Ishikawa (cell line): ENCODE results near the gene ADAM15.

Experiments
- EGR1 ChIP-seq: IDR thresholded peaks from 2 replicates; pipeline ENCODE4 v1.6.1; 2012
- EP300 ChIP-seq: IDR thresholded peaks from 2 replicates; pipeline ENCODE4 v1.6.1; 2012; ENCODE audit warnings: borderline replicate concordance
- FOXM1 ChIP-seq: IDR thresholded peaks from 2 replicates; pipeline ENCODE4 v1.6.1; 2012; ENCODE audit warnings: low read depth, borderline replicate concordance
- NFIC ChIP-seq: IDR thresholded peaks from 2 replicates; pipeline ENCODE4 v1.6.1; 2012
- RAD21 ChIP-seq: IDR thresholded peaks from 2 replicates; pipeline ENCODE4 v1.6.1; 2012; ENCODE audit warnings: low read depth
- REST ChIP-seq: IDR thresholded peaks from 2 replicates; pipeline ENCODE4 v1.6.1; 2012; ENCODE audit warnings: low read depth, mild to moderate bottlenecking
- TAF1 ChIP-seq: IDR thresholded peaks from 2 replicates; pipeline ENCODE4 v1.6.1; 2012; ENCODE audit warnings: low read depth, mild to moderate bottlenecking
- TCF12 ChIP-seq: IDR thresholded peaks from 2 replicates; pipeline ENCODE4 v1.6.1; 2012; ENCODE audit warnings: low read depth
- USF1 ChIP-seq: IDR thresholded peaks from 2 replicates; pipeline ENCODE4 v1.6.1; 2012
- YY1 ChIP-seq: IDR thresholded peaks from 2 replicates; pipeline ENCODE4 v1.6.1; 2012; ENCODE audit warnings: low read depth
- ZBTB7A ChIP-seq: IDR thresholded peaks from 2 replicates; pipeline ENCODE4 v1.6.1; 2012; ENCODE audit warnings: low read depth
- TF ChIP-seq, protein P1 (sequence below): IDR thresholded peaks from 2 replicates; pipeline ENCODE4 v1.6.1; 2012

Gene ADAM15

DNA sequence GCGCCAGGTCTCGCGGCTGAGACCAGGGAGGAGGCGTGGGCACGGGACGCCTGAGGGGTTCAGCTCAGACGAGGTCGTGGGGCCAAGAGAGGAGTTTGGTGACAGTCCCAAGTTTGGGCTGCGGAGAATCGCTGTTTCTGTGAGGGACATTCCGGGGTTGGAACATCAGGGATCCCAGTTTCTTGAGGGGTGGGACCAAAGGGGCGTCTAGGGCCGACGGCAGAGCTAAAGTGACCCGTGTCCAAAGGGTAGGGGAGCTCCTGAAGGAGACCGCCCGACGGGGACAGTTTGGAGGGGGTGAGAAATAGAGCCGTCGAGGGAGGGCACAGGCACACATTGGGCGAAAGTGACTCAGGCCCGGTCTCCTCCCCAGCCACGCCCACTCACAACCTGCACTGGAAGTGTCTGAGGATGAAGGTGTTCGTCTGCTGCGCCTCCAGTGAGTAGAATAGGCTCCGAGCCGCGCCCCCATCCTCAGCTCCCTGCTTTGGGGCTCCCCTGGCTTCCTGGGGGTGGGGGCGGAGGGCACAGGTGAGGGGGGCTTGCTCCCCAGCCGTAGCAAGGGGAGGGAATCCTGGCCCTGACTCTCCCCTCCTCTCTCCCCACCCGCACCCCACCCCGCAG is 34.5 kb downstream of the ADAM15 start:
- no peak; the same call in 1 of the 2 replicates for TF ChIP-seq ZBTB7A
- no peak for TF ChIP-seq YY1
- TF ChIP-seq TCF12 = 0 out of 2 replicates have a peak, but pooled peaks have one; percentile 9
- TF ChIP-seq TAF1 = no peak
- TF ChIP-seq, protein P1, sequence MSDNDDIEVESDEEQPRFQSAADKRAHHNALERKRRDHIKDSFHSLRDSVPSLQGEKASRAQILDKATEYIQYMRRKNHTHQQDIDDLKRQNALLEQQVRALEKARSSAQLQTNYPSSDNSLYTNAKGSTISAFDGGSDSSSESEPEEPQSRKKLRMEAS = peak; percentile 48; the same call in 1 of the 2 replicates

DNA sequence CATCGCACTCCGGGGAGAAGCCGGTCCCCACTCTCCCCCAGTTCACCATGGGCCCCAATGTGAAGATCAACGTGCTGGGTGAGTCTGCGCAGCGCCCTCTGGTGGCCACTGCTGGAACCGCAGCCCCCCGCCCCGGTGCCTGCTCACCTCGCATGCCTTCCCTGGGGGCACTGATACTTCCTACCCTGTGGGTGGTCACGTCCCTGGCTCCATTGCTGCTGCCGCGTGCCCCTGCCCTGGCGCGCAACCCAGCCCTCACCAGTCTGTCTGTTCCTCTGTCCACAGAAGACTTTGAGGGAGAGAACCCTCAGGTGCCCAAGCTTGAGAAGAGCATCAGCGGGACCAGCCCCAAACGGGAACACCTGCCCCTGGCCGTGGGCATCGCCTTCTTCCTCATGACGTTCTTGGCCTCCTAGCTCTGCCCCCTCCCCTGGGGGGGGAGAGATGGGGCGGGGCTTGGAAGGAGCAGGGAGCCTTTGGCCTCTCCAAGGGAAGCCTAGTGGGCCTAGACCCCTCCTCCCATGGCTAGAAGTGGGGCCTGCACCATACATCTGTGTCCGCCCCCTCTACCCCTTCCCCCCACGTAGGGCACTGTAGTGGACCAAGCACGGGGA is 35.1 kb downstream of the ADAM15 start:
- TF ChIP-seq ZBTB7A = peak; percentile 1; the same call in 1 of the 2 replicates
- TF ChIP-seq USF1 = no peak
- TF ChIP-seq, protein P1 = peak; percentile 4; the same call in 1 of the 2 replicates

- no peak for TF ChIP-seq TAF1
Observed at GRCh38 chr1:155086856-155087535, 35.9 kb downstream of the ADAM15 start.

DNA sequence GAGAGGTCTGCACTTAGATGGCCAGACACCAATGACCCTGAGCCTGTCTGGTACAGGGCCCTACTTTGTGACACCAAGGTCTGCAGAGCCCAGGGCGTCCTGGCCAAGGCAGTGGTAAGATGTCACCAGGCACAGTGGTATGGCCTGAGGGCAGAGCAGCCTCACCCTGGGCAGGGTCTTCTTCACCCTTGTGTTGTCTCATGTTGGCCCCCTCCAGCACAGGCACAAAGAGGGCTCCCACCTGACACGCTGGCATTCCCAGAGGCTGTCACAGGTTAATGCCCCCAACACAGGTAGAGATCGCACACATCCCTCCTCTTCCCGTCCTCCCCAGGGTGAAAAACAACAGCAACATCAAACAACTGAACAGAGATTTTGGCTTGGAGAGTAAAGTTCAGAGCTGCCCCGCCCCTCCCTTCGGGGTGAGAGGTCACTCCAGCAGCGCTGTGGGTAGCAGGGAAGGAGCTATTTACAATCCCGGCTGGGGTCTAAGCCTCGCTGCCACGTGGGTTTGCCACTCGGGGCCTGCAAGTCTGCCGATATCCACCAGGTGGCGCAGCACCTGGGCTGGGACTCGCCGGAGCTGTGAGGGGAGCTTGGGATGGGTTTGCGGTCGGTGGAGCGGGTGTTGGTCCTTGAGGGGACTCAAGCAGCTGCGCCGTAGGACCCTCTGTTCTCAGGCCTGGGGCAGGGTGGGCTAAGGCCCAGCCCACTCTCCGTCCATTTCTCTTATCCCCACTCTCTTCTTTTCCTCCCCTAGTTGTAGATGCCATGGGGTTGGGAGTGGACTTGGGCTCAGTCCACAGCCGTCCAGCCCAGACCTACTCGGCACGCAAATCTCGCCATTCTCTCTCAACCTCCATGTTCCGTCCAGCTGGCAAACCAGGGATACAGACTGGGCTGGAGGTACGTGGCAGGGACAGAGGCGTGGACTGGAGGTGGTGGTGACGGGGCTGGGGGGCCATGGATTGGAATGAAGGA is 40.2 kb downstream of the ADAM15 start:
- no peak for TF ChIP-seq EP300
- TF ChIP-seq REST = no peak
- TF ChIP-seq, protein P1 = peak; percentile 87
- no peak for TF ChIP-seq TCF12
- peak; percentile 76 for TF ChIP-seq RAD21
- peak; percentile 67 for TF ChIP-seq USF1

DNA sequence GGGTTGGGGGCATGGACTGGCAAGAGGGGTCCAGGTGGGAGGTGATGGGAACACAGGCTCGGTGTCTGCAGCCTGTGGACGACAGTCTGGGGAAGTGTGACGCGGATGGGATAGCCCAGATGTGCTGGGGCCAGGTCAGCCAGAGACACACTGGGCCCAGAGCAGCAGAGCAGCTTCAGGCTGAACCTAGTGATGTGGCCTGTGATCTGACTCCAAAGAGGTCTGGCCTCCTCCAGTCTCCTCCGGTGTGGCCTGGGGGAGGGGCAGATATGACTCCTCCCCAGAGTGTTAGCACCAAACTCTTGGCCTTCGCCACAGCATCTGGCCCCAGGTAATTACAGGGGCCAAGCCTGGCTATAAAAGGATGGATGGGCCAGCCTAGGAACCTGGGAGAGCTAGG is 41.0 kb downstream of the ADAM15 start:
- TF ChIP-seq TAF1 = 0 out of 2 replicates have a peak, but pooled peaks have one; percentile 15
- TF ChIP-seq, protein P1 = no peak

DNA sequence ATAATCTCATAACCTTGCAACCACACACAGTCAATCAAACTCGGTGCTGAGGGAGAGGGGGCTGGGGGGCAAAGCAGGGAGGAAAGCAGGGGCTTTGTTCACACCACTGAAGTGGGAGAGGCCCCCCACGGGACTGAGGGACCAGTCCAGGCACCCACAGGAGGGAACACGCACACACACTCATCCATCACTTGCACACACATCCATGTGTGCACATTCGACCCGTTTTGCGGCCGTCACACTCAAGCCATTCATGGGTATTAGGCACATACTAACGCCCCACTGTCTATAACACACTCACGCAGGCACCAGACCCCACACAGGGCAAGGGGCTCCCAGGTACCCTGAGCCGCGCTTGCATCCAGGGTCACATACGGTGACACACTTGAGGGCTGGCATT is 41.5 kb downstream of the ADAM15 start:
- TF ChIP-seq, protein P1 = no peak
- TF ChIP-seq TAF1 = no peak

- TF ChIP-seq EGR1 (no peak), USF1 (no peak), FOXM1 (no peak), NFIC (0 out of 2 replicates have a peak, but pooled peaks have one; percentile 27), RAD21 (peak; percentile 67), YY1 (no peak), TCF12 (no peak), EP300 (no peak), ZBTB7A (no peak), REST (no peak), TAF1 (no peak)
- TF ChIP-seq, protein P1 = no peak
Observed at GRCh38 chr1:155093911-155094621, 43.0 kb downstream of the ADAM15 start.
